ENCODE results near the gene GCLM.
"Not testable (repeated sequence)": the region's sequence is repeated elsewhere in the genome, so short reads cannot be mapped to it uniquely, and the experiment has no call there.

GCLM gene

DNA sequence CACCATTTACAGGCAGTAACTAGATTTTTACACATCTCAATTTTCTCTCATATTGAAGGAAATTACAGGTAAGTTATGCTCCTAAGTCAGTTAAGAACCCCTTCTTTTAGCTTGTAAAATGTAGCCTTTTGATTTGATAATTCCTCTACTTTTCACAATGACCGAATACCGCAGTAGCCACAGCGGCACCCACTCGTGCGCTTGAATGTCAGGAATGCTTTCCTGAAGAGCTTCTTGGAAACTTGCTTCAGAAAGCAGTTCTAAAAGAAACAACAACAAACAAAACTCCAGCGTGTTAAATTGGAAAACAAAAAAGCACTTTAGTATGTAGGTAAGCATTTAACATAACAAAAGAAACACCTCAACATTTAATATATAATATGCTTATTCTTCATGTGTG, 20.3 kb downstream of the GCLM start:
- no peak for DNase-seq (ENCODE audit: low read depth in 2 of 2)

DNA sequence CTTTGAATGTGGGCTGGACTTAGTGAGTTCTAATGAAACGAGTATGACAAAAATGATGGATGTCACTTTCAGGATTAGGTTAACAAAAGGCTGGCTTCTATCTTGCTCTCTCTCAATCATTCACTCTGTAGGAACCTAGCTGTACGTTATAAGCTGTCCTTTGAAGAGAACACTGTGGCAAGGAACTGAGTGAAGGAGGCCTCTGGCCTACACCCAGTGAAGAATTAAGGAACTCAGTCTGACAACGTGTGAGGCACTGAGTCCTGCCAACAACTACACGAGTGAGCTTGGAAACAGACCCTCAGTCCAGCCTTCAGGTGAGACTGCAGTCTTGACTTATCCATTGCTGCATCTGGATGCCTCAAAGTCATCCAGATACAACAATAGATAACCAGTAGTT, 27.0 kb downstream of the GCLM start:
- no peak for DNase-seq (ENCODE audit: low read depth in 2 of 2)

DNA sequence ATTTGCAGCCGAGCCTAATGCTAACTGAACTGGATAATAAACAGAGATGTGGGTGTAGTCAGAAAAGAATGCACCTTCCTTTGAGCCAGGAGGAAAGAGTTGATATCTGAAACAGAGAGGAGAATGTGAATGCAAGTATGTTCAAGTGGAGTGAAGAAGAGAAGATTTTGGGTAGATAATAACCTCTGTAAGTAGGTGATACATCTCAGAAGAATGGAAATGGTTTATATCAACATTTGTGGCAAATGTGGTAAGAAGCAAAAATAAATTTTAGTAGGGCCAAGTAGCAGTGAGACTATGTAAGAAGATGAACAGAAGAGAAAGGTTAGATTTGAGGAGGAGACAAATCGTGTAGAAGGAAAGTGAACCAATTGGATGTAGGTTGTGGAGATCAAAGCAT, 28.5 kb downstream of the GCLM start:
- DNase-seq (ENCODE audit: low read depth in 2 of 2), result no peak

DNA sequence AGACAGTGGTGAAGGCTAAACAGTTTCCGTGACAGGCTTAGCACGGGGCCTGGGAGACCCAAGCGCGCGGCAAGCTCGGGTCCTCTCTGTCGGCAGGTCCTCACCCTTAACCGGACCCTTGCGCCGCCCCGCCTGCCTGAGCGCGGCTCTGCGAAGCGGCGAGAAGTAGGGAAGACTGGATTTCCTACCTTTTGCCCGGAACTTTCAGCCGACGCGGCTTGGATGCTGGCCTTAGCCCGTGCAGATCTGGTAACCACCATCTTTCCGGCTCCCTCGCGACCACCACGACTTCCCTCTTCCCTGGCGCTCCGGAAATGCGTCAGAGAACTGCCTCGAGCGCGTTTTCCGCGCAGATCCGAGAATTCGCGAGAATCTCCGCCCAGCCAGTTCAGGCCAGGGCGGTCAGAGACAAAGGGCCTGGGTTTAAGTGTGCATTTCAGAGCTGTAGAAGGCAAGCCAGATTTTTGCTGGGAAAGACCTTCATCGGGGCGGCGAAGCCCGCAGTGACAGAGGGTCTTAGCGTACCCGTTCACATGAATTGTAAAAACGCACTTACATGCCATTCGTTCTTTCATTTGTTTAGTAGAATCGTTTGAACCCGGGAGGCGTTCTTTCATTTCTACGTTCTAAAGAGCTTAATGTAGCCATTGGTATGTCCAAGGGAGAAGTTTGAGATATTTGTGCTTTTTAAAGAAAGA, 30.2 kb downstream of the GCLM start, which contains the start of gene DNTTIP2:
Gene DNTTIP2 (minus strand): TSS at position 318 of the 698 bp plus-strand sequence. CDS start 58 bp downstream, at position 260.
- peak; percentile 76 to 81 for DNase-seq (ENCODE audit: low read depth in 2 of 2)

DNA sequence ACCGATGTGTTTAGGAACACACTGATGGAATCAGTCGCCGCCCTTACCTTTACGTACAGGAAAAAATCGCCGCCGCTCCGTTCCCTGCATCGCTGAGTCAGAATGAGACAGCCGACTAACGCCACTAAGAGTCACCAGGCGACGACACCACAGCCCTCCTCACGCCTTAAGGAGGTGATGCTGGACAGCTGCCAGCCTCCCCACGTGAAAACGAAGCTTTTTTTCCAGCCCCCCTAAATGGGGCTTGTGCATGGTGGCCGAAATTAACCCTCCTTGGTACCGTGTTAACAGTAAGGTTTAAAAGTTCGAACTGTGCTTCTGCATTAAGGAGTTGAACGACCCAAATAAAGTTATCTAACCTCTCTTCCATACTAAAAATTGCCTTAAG, 30.7 kb downstream of the GCLM start:
- peak; percentile 18 to 42 for DNase-seq (ENCODE audit: low read depth in 2 of 2)

DNA sequence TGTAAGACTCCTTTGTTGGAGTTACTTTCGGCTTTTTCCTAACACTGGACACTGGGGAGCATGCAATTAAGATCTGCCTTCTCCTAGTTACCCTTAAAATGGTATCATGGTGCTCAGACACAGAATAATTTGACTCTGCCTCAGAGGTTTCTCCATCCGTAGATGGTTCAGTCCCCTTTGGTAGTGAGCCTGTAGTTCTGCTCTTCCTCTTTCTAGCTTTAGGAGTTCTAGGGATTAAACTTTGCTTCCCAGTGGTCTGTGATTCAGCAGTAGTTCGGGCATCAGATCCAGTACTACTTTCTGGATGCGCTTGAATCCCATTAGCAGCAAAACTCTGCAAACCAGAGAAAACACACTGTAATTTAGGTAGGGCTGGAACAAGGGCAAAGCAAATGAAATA, 31.7 kb downstream of the GCLM start:
- no peak for DNase-seq (ENCODE audit: low read depth in 2 of 2)

DNA sequence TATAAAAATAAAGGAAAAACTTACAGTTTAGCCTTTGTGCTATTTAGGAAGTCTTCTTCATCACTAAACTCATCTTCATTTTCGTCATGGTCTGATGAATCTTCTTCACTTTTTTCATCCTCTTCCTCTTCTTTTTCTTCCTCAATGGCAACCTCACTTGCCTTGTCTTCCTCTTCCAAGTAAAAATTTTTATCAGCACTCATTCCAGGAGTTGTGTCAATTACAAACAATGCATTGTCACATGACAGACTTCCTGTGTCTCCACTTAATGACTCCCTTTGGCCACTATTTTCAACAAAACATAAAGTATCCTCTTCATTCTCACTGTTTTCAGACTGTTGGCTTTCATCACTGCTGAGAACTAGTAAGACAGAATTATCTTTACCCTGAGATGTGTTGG, 33.0 kb downstream of the GCLM start:
- no peak for DNase-seq (ENCODE audit: low read depth in 2 of 2)

DNA sequence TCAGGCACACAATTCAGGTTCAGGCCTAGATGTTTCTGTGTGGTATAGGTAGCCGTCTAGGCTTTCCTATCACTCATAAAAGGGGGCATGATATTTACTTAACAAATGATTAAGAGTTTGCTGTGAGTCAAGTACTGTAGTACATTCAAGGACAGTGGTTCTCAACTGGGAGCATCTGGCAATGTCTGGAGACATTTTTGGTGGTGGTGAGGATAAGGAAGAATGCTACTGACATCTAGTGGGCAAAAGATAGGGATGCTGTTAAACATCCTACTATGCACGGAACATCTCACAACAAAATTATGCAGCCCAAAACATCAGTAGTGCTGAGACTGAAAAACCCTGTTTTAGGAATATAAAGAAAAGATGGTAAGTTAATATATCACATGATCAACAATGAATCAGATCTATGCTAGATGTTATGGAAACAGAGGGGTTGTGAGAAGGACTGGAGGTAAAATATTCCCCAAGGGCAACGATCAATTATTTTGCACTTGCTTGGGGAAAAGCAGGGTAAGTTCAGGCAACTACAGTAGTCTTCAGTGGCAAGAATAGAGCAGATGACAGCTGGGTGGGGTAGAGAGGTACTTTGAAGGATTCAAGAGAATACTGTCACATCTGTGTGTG, 35.1 kb downstream of the GCLM start:
- no peak for DNase-seq (ENCODE audit: low read depth in 2 of 2)

DNA sequence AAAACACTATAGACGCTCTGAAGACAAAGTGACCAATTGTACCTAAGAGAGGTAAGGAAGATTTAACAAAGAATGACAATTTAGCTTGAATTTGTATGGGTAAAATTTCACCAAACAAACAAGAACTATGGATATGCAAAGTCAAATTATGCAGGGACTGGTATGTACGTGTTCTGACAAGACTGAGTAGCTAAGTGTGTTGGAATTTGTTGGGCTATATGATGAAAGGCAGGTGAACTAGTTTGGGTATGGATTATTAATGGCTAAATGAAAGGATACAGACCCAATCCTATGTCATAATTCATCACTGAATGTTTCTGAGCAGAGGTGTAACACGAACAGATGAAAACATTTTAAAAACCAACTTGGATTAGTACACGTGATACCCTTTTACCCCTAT, 37.9 kb downstream of the GCLM start:
- DNase-seq (ENCODE audit: low read depth in 2 of 2), result no peak

DNA sequence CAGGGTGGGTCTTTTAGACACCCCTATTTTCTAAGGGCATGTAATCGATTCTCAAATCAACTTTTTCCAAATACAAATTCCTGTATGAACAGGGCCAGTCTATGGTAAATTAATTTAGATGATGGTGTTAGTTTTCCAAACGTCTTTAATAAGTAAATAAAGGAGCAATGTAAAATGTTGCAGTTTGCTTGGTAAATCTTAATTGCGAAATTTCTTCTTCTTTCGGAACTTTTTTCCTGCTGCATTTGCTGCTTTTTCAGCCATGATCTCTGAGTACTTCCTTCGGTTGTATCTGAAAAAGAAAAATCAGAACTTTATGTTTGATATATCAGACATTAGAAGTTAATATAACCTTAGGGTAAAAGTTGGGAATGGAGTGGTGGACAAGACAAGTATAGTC, 39.6 kb downstream of the GCLM start:
- DNase-seq (ENCODE audit: low read depth in 2 of 2), result no peak

DNA sequence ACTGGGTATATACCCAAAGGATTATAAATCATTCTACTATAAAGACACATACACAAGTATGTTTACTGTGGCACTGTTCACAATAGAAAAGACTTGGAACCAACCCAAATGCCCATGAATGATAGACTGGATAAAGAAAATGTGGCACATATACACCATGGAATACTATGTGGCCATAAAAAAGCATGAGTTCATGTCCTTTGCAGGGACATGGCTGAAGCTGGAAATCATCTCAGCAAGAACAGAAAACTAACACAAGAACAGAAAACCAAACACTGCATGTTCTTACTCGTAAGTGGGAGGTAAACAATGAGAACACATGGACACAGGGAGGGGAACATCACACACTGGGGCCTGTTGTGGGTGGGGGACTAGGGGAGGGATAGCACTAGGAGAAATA, 40.7 kb downstream of the GCLM start:
- DNase-seq (ENCODE audit: low read depth in 2 of 2), result not testable (repeated sequence)

DNA sequence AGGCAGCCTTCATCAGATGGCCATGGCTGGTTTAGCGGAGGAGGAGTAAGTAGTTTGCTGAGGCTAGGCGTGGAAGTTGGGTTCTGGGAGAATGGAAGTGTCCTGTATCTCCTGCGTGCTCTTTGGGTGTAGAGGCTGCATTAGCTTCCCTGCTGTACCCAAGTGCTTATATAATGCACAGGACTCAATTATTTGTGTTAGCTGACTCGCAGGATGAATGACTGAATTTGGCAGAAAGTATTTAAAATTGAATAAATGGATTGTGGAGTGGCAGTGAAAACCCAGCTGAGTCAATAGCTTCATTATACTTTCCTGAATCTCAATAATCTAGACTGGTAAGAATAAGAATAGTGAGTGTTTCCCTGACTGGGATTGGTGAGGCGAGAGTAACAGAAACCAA, 44.0 kb downstream of the GCLM start:
- DNase-seq (ENCODE audit: low read depth in 2 of 2), result no peak

DNA sequence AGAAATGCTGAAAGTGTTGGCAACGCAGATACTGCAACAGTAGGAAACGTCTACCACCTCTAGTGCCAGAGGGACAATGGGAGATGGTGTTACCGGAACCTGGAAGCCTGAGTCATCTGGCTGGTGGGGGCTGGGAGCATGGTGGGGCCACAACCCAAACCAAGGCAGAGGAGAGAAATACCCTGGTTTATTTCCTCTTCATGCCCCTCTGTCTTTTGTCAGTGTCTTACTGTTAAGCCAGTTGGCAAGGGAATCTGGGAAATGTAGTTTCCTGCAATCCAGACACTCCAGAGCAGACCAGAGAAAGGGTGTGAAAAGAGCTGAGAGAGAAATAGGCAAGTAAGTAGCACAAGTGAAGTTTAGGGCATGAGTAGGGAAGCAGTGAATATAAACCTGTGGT, 45.1 kb downstream of the GCLM start:
- DNase-seq (ENCODE audit: low read depth in 2 of 2), result no peak

DNA sequence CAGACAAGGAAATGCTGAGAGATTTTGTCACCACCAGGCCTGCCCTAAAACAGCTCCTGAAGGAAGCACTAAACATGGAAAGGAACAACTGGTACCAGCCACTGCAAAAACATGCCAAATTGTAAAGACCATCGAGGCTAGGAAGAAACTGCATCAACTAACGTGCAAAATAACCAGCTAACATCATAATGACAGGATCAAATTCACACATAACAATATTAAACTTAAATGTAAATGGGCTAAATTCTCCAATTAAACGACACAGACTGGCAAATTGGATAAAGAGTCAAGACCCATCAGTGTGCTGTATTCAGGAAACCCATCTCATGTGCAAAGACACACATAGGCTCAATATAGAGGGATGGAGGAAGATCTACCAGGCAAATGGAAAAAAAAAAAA, 51.6 kb downstream of the GCLM start:
- DNase-seq (ENCODE audit: low read depth in 2 of 2), result not testable (repeated sequence)

DNA sequence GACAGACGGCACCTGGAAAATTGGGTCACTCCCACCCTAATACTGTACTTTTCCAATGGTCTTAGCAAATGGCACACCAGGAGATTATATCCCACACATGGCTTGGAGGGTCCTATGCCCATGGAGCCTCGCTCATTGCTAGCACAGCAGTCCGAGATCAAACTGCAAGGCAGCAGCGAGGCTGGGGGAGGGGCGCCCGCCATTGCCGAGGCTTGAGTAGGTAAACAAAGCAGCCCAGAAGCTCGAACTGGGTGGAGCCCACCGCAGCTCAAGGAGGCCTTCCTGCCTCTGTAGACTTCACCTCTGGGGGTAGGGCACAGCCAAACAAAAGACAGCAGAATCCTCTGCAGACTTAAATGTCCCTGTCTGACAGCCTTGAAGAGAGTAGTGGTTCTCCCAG, 53.2 kb downstream of the GCLM start:
- not testable (repeated sequence) for DNase-seq (ENCODE audit: low read depth in 2 of 2)

DNA sequence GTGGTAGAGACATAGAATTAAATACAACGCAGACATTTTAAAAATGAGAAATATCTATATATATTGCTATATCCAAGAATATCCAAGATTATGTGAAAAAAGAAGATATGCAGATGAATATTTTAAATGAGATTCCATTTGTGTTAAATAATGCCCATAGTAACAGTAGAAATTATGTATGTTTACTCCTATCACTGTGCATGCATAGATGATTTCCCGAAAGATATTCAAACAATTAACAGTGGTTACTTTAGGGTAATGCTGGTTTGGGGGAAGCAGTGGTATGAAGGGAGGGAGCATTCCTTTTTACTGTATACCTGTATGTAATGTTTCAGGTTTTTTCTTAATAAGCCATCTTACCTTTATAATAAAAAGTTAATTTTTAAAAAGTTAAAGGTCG, 55.3 kb downstream of the GCLM start:
- DNase-seq (ENCODE audit: low read depth in 2 of 2), result no peak

DNA sequence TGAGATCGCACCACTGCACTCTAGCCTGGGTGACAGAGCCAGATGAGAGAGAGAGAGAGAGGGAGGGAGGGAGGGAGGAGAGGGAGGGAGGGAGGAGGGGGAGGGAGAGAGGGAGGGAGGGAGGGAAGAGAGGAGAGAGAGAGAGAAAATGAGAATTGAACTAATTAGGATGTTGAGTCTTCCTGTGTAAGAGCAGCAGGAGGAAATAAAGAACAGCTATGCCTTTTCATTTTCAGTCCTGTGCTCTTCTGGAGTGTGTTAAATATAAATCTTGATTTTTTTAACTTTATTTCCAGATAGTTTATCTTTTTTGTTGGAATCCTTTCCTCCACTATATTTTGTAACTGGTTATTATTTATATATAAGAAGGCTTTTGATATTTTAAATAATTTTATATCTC, 57.4 kb downstream of the GCLM start:
- DNase-seq (ENCODE audit: low read depth in 2 of 2), result no peak

DNA sequence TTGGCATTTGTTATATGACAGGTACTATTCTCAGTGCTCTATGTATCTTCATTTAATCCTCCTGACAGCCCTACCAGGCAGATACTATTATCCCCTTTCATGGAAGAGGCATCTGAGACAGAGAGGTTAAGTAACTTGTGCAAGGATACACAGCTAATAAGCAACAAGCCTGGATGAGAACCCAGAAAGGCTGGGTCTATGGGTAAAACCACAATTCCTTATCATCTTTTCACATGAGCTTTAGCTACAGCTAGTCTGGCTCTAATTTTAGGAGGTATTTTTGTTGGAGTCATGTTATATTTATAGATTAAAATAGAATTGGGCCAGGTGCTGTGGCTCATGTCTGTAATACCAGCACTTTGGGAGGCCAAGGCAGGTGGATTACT, 57.9 kb downstream of the GCLM start:
- DNase-seq (ENCODE audit: low read depth in 2 of 2), result no peak

DNA sequence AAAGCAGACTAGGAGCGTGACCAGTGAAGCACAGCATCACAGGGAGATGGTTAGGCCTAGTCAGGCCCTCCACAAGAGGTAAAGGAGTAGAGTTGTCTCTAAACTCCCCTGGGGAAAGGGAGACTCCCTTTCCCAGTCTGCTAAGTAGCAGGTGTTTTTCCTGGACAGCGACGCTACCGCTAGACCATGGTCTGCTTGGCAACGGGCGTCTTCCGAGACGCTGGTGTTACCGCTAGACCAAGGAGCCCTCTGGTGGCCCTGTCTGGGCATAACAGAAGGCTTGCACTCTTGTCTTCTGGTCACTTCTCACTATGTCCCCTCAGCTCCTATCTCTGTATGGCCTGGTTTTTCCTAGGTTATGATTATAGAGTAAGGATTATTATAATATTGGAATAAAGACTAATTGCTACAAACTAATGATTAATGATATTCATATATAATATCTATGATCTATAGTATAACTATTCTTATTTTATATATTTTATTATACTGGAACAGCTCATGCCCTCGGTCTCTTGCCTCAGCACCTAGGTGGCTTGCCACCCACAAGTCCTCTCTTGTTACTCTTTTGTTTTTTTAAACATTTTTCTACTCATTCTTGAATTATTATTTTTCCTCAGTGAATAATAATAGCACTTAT, 58.4 kb downstream of the GCLM start:
- DNase-seq (ENCODE audit: low read depth in 2 of 2), result peak; percentile 31 to 45

DNA sequence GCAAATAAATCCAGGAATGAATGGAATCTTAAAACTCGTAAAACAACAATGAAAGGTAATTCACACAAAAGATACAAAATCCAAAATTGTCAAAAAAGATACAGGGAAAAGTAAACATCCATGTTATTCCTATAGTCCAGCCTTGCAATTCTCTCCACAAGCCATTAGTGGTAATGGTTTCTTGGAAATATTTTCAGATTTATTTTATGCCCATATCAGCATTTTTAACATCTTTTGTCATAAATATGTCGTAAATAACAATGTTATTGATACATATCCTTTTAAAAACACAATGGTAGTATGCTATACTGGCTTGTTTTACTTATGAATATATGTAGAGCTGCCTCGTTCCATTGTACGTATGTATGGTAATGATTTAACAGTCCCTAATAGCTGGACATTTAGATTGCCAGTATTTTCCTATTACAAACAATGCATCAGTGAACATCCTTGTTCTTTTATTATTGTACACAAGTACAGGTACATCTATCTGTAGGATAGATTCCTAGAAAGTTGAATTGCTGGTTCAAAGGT, 60.8 kb downstream of the GCLM start:
- no peak for DNase-seq (ENCODE audit: low read depth in 2 of 2)

DNA sequence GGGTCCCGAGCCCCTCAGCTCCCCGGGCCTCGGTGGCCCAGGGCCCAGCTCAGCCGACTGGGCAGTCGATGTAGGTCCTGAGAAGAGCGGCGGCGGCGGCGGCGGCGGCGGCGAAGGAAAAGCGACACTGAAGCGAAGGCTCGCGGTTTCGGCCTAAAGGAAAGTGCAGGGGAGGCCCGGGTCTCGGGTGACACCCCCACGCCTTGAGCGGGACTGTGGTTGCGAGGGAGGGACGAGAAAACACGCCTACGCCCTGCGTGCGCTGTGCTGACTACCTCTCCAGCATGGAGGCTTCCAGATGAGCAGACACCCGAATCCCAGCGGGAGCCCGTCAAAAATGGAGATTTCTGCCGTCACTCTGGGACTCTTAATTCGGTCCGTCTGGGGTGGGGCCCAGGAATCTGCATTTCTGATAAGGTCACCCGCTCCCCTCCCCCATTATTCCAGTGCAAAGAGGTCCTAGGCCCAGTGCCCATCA, 61.4 kb downstream of the GCLM start:
- DNase-seq (ENCODE audit: low read depth in 2 of 2), result peak; percentile 33 to 35

DNA sequence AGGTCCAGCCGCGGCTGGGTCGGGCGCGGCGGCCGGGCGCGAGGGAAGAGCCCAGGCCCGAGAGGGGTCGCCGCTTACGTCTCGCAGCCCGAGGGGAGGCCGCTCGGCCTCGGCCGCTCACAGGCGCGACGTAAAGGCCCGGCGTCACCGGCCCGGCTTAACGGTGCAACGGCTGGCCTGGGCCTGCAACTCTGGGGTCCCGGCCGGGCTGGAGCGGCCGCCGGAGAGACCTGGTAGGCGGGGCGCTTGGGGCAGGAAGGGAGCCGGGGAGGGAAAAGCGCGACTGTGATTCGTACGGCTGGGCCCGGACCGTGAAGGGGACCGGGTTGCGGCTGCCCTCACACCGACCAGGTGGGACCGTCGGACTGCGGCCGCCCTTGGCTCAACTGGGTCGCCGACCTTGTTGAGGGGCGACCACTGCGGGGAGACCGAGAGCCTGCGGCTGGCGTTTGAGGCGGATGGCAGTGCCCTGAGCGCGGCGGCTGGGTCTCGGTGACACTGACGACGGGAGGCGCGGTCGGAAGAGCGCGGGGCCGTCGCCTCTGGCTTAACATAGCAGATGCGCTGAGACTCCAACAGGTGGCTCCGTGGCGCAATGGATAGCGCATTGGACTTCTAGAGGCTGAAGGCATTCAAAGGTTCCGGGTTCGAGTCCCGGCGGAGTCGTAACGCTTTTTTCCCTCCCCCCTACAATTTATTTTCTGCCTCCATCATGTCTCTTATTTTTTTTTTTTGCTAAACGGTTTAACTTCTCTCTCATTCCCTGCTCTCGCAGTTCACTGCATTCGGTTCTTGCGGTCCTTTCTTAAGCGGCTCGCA, 62.0 kb downstream of the GCLM start:
- peak; percentile 75 to 83 for DNase-seq (ENCODE audit: low read depth in 2 of 2)
